ENCODE results near the gene NCKAP5. TPM values are rescaled to one million over a fixed set of nuclear protein-coding genes. Genes with fewer than 3 reads are reported as not detected.

The NCKAP5 gene
- total RNA-seq, 1 experiment from 2014 or later, result 1.1 TPM

GRCh38 chr2:133266926-133267590 lies 301.2 kb downstream of the NCKAP5 start:
- no peak for DNase-seq (ENCODE audit: low read depth)

GRCh38 chr2:133266041-133266925 lies 302.0 kb downstream of the NCKAP5 start:
- DNase-seq (ENCODE audit: low read depth), result no peak

- peak; percentile 31 for DNase-seq (ENCODE audit: low read depth)
These were observed 302.8 kb downstream of the NCKAP5 start for GRCh38 chr2:133265432-133265949.

- DNase-seq (ENCODE audit: low read depth), result no peak
These were observed 303.3 kb downstream of the NCKAP5 start for GRCh38 chr2:133264989-133265401.

- no peak for DNase-seq (ENCODE audit: low read depth)
These were observed 305.4 kb downstream of the NCKAP5 start for GRCh38 chr2:133262893-133263292.

GRCh38 chr2:133255360-133255759 lies 312.9 kb downstream of the NCKAP5 start:
- no peak for DNase-seq (ENCODE audit: low read depth)

GRCh38 chr2:133253793-133254192 lies 314.5 kb downstream of the NCKAP5 start:
- no peak for DNase-seq (ENCODE audit: low read depth)

GRCh38 chr2:133252780-133253355 lies 315.4 kb downstream of the NCKAP5 start:
- peak; percentile 39 for DNase-seq (ENCODE audit: low read depth)

GRCh38 chr2:133249362-133249761 lies 318.9 kb downstream of the NCKAP5 start:
- DNase-seq (ENCODE audit: low read depth), result no peak

GRCh38 chr2:133248264-133248663 lies 320.0 kb downstream of the NCKAP5 start:
- DNase-seq (ENCODE audit: low read depth), result no peak

GRCh38 chr2:133247631-133248030 lies 320.6 kb downstream of the NCKAP5 start:
- DNase-seq (ENCODE audit: low read depth), result peak; percentile 41

- no peak for DNase-seq (ENCODE audit: low read depth)
These were observed 327.1 kb downstream of the NCKAP5 start for GRCh38 chr2:133241224-133241571.

- no peak for DNase-seq (ENCODE audit: low read depth)
These were observed 327.6 kb downstream of the NCKAP5 start for GRCh38 chr2:133240491-133241223.

GRCh38 chr2:133235968-133236367 lies 332.3 kb downstream of the NCKAP5 start:
- no peak for DNase-seq (ENCODE audit: low read depth)

GRCh38 chr2:133232556-133232955 lies 335.7 kb downstream of the NCKAP5 start:
- DNase-seq (ENCODE audit: low read depth), result no peak

- DNase-seq (ENCODE audit: low read depth), result no peak
These were observed 337.0 kb downstream of the NCKAP5 start for GRCh38 chr2:133231264-133231663.

GRCh38 chr2:133229974-133230373 lies 338.3 kb downstream of the NCKAP5 start:
- DNase-seq (ENCODE audit: low read depth), result no peak

GRCh38 chr2:133223226-133223625 lies 345.0 kb downstream of the NCKAP5 start:
- no peak for DNase-seq (ENCODE audit: low read depth)

- no peak for DNase-seq (ENCODE audit: low read depth)
These were observed 346.9 kb downstream of the NCKAP5 start for GRCh38 chr2:133221398-133221797.

- DNase-seq (ENCODE audit: low read depth), result no peak
These were observed 350.1 kb downstream of the NCKAP5 start for GRCh38 chr2:133218204-133218603.

- no peak for DNase-seq (ENCODE audit: low read depth)
These were observed 352.8 kb downstream of the NCKAP5 start for GRCh38 chr2:133215477-133215876.

GRCh38 chr2:133213651-133214050 lies 354.6 kb downstream of the NCKAP5 start:
- DNase-seq (ENCODE audit: low read depth), result no peak

All from RPMI7951 (cell line).